Measurements from ENCODE around the gene STAG3.
"Not testable (repeated sequence)": the region's sequence is repeated elsewhere in the genome, so short reads cannot be mapped to it uniquely, and the experiment has no call there.

- TF ChIP-seq CTCF (IDR thresholded peaks at IDR 0.05; ENCODE audit: low read depth, low read length); POLR2A (IDR thresholded peaks at IDR 0.05; ENCODE audit: extremely low read depth, insufficient read length): not testable (repeated sequence)
Observed at GRCh38 chr7:100224891-100225290, 47.2 kb downstream of the STAG3 start.
